ENCODE data around the gene TTBK1.

The TTBK1 gene

DNA sequence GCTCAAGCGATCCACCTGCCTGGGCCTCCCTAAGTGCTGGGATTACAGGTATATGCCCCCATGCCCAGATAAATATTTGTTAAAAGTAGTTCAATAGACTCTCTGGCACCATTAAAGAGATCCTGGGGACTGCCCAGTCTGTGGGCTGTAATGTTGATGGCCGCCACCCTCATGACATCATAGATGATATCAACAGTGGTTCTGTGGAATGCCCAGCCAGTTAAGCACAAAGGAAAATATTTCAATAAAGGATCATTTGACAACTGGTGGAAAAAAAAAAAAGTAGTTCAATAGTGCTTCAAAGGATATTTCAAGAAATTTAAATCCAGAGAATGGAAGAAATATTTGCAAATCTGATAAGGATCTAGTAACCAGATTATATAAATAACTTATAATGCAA lies 66.9 kb downstream of the TTBK1 start:
- Histone ChIP-seq H3K4me3 (no peak overlapping the region), H3K4me1 (peaks cover 37% of the 10 kb centered on the region), H3K9ac (no peak overlapping the region), H3K4me2 (no peak overlapping the region), H4K20me1 (peaks cover 12% of the 10 kb centered on the region; the same call in 1 of the 2 replicates), H3K27me3 (no peaks in the 10 kb centered on the region), H3K36me3 (no peaks in the 10 kb centered on the region), H3K9me3 (no peaks in the 10 kb centered on the region), H3K27ac (no peak overlapping the region)
- no peak for TF ChIP-seq Cebpa-rat (IDR thresholded peaks at IDR 0.05)

DNA sequence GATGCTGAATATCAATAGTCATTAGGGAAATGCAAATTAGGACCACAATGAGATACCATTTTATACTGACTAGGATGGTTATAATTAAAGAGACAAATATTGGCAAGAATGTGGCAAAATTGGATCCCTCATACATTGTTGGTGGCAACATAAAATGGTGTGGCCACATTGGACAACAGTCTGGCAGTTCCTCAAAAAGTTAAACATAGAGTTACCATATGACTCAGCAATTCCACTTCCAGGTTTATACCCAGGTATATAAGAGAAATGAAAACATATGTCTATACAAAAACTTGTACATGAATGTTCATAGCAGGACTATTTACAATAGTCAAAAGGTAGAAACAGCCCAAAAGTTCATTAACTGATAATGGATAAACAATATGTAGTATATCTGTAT lies 67.3 kb downstream of the TTBK1 start:
- H3K4me3 ChIP-seq = no peak overlapping the region
- H4K20me1 ChIP-seq = peaks cover 12% of the 10 kb centered on the region; the same call in 1 of the 2 replicates
- peaks cover 37% of the 10 kb centered on the region for H3K4me1 ChIP-seq
- no peaks in the 10 kb centered on the region for H3K9me3 ChIP-seq
- no peak for TF ChIP-seq Cebpa-rat (IDR thresholded peaks at IDR 0.05)
- H3K36me3 ChIP-seq = no peaks in the 10 kb centered on the region
- H3K27me3 ChIP-seq = no peaks in the 10 kb centered on the region
- H3K4me2 ChIP-seq = no peak overlapping the region
- H3K9ac ChIP-seq = no peak overlapping the region
- H3K27ac ChIP-seq = no peak overlapping the region

GRCh38 chr6:43311666-43312065 lies 68.4 kb downstream of the TTBK1 start:
- no peak overlapping the region for H3K4me2 ChIP-seq
- no peak overlapping the region for H3K9ac ChIP-seq
- peaks cover 12% of the 10 kb centered on the region; the same call in 1 of the 2 replicates for H4K20me1 ChIP-seq
- no peak overlapping the region for H3K27ac ChIP-seq
- no peaks in the 10 kb centered on the region for H3K27me3 ChIP-seq
- no peaks in the 10 kb centered on the region for H3K9me3 ChIP-seq
- H3K4me1 ChIP-seq = peaks cover 37% of the 10 kb centered on the region
- H3K36me3 ChIP-seq = no peaks in the 10 kb centered on the region
- H3K4me3 ChIP-seq = no peak overlapping the region
- TF ChIP-seq Cebpa-rat (IDR thresholded peaks at IDR 0.05) = no peak

DNA sequence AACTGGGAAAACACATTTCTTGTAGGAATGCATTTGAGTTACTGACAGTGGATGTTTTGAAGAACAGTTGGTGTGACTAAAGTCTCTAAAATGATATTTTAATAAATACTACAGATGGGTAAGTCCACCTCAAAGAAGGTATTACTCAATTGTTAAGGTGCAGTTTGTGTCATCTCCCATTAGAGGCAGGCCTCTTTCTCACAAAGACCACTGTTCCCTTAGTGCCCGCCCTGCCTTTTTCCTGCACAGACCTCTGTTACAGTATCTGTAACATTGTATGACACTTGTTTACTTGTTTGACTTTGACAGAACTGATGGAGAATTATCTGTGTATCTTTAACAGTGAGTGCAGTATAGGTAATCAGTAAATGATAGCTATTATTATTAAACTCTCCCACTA lies 70.5 kb downstream of the TTBK1 start:
- Histone ChIP-seq H4K20me1 (no peaks in the 10 kb centered on the region), H3K4me2 (no peak overlapping the region), H3K27me3 (no peaks in the 10 kb centered on the region), H3K27ac (no peak overlapping the region), H3K9me3 (no peaks in the 10 kb centered on the region), H3K9ac (no peak overlapping the region), H3K4me3 (no peak overlapping the region), H3K4me1 (peaks cover 21% of the 10 kb centered on the region), H3K36me3 (no peaks in the 10 kb centered on the region)
- TF ChIP-seq Cebpa-rat (IDR thresholded peaks at IDR 0.05) = no peak

GRCh38 chr6:43318011-43318410 lies 74.7 kb downstream of the TTBK1 start:
- no peak overlapping the region for H3K4me3 ChIP-seq
- TF ChIP-seq Cebpa-rat (IDR thresholded peaks at IDR 0.05) = no peak
- no peaks in the 10 kb centered on the region for H4K20me1 ChIP-seq
- no peak overlapping the region for H3K9ac ChIP-seq
- no peaks in the 10 kb centered on the region for H3K27me3 ChIP-seq
- H3K4me1 ChIP-seq = peaks cover 5% of the 10 kb centered on the region; the same call in 1 of the 2 replicates
- H3K36me3 ChIP-seq = no peaks in the 10 kb centered on the region
- no peak overlapping the region for H3K4me2 ChIP-seq
- H3K27ac ChIP-seq = no peak overlapping the region
- no peaks in the 10 kb centered on the region for H3K9me3 ChIP-seq

DNA sequence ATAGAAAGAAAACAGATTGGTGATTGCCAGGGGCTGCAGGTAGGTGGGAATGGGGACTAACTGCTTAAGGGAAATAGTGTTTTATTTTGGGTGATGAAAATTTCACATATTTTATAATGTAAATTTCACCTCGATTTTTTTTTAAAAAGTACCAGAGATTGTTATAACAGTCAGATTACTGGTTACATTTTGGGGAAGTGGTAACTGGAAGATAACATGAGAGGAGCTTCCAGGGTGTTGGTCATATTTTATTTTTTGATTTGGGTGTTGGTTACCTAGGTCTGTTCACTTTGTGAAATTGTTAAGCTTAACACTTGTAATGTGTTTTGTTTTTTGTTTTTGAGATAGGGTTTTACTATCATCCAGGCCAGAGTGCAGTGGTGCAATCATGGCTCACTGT lies 82.6 kb downstream of the TTBK1 start:
- no peaks in the 10 kb centered on the region for H4K20me1 ChIP-seq
- no peaks in the 10 kb centered on the region; the same call in 1 of the 2 replicates for H3K36me3 ChIP-seq
- H3K9ac ChIP-seq = no peak overlapping the region
- no peak overlapping the region for H3K4me2 ChIP-seq
- no peak overlapping the region for H3K4me3 ChIP-seq
- no peaks in the 10 kb centered on the region for H3K4me1 ChIP-seq
- no peaks in the 10 kb centered on the region for H3K9me3 ChIP-seq
- H3K27ac ChIP-seq = no peak overlapping the region
- TF ChIP-seq Cebpa-rat (IDR thresholded peaks at IDR 0.05) = no peak
- H3K27me3 ChIP-seq = no peaks in the 10 kb centered on the region

GRCh38 chr6:43328528-43328927 lies 85.2 kb downstream of the TTBK1 start:
- Histone ChIP-seq H3K4me2 (no peak overlapping the region), H4K20me1 (no peaks in the 10 kb centered on the region), H3K36me3 (no peaks in the 10 kb centered on the region; the same call in 1 of the 2 replicates), H3K4me1 (no peaks in the 10 kb centered on the region), H3K9ac (no peak overlapping the region), H3K9me3 (no peaks in the 10 kb centered on the region), H3K4me3 (no peak overlapping the region), H3K27me3 (no peaks in the 10 kb centered on the region), H3K27ac (no peak overlapping the region)
- TF ChIP-seq Cebpa-rat (IDR thresholded peaks at IDR 0.05) = no peak

DNA sequence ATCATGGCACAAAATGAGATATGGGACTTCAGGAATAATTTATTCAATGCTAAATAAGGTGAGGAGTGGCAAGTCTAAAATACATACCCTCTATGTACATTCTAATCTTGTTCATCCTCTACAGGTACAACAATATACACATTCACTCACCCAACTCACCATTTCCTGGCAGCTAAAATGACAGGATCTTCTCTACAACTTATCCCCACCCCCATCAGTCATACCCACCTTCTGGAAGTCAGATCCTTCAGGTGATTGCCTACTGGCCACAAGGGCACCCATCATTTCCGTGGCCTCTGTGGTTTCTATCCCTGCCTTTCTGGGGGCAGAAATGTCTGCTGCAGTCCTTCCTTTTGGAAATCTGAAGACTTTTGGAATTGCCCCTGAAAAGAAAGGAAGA lies 88.2 kb downstream of the TTBK1 start:
- Histone ChIP-seq H3K36me3 (no peaks in the 10 kb centered on the region; the same call in 1 of the 2 replicates), H3K27ac (no peak overlapping the region), H4K20me1 (no peaks in the 10 kb centered on the region), H3K9me3 (no peaks in the 10 kb centered on the region), H3K4me2 (no peak overlapping the region), H3K9ac (no peak overlapping the region), H3K27me3 (no peaks in the 10 kb centered on the region), H3K4me3 (no peak overlapping the region), H3K4me1 (no peaks in the 10 kb centered on the region)
- no peak for TF ChIP-seq Cebpa-rat (IDR thresholded peaks at IDR 0.05)

DNA sequence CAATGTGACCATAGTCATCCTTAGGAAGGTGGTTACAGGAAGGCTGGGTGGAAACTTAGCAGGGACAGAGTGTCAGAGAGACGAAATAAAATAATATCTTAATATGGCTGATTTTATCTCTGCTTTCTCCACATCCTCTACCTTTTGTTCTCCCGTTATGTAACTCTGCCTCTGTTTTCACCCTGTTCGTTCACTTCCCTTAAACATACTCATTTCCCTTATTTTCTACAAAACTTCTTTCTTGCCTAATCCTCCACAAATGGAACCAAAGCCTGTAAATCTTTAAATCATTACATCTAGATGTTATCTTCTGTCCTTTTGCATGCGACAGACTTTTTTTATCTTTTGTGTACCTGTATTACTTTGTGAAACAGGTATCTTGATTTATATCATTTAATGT lies 88.6 kb downstream of the TTBK1 start:
- Histone ChIP-seq H3K4me3 (no peak overlapping the region), H3K9me3 (no peaks in the 10 kb centered on the region), H3K4me1 (no peaks in the 10 kb centered on the region), H3K27me3 (no peaks in the 10 kb centered on the region), H4K20me1 (no peaks in the 10 kb centered on the region), H3K27ac (no peak overlapping the region), H3K4me2 (no peak overlapping the region), H3K36me3 (no peaks in the 10 kb centered on the region; the same call in 1 of the 2 replicates), H3K9ac (no peak overlapping the region)
- no peak for TF ChIP-seq Cebpa-rat (IDR thresholded peaks at IDR 0.05)

- Histone ChIP-seq H3K27ac (no peak overlapping the region), H3K9me3 (no peaks in the 10 kb centered on the region), H3K36me3 (peaks cover 27% of the 10 kb centered on the region), H3K9ac (no peak overlapping the region), H3K4me2 (no peak overlapping the region), H3K4me3 (no peak overlapping the region), H3K4me1 (no peaks in the 10 kb centered on the region), H3K27me3 (no peaks in the 10 kb centered on the region), H4K20me1 (no peaks in the 10 kb centered on the region)
- TF ChIP-seq Cebpa-rat (IDR thresholded peaks at IDR 0.05) = no peak
These were observed 91.3 kb downstream of the TTBK1 start for GRCh38 chr6:43334466-43335095.

GRCh38 chr6:43335469-43335868 lies 92.2 kb downstream of the TTBK1 start:
- peaks cover 36% of the 10 kb centered on the region for H3K36me3 ChIP-seq
- no peak overlapping the region for H3K4me3 ChIP-seq
- no peaks in the 10 kb centered on the region for H3K9me3 ChIP-seq
- no peaks in the 10 kb centered on the region for H4K20me1 ChIP-seq
- no peaks in the 10 kb centered on the region for H3K27me3 ChIP-seq
- H3K27ac ChIP-seq = no peak overlapping the region
- H3K4me2 ChIP-seq = no peak overlapping the region
- H3K9ac ChIP-seq = no peak overlapping the region
- no peaks in the 10 kb centered on the region for H3K4me1 ChIP-seq
- no peak for TF ChIP-seq Cebpa-rat (IDR thresholded peaks at IDR 0.05)

All from BLaER1 (cell line).